Astrocyte of the cerebellum (primary cell): ENCODE results near the gene LMX1B.

ENCODE experiments used
- DNase-seq: peaks from one replicate; pipeline ENCODE4 v3.0.0-alpha.2; 2011; ENCODE audit warnings: low read depth
- H3K4me3 ChIP-seq: 2 replicates; pipeline ENCODE4 v1.5.1; 2011; ENCODE audit warnings: mild to moderate bottlenecking, low read depth, low read length, moderate library complexity
- CTCF ChIP-seq: IDR thresholded peaks from 2 replicates; pipeline ENCODE4 v1.5.1; 2012; ENCODE audit warnings: low read length, low read depth, moderate library complexity, mild to moderate bottlenecking; ENCODE audit errors: missing control alignments
- in situ Hi-C: cut with HindIII; loops from 2 replicates; pipeline ENCODE4 v1.10.0; 2017; ENCODE audit warnings: low sequenced_read_pairs

LMX1B gene

GRCh38 chr9:126599047-126599650 lies 14.6 kb upstream of the LMX1B start:
- in situ Hi-C loops, result no loop called here
- H3K4me3 ChIP-seq, result no peak overlapping the region
- no peak for TF ChIP-seq CTCF
- no peak for DNase-seq

- in situ Hi-C loops, result loop anchor here (5.0 kb wide), 1 partner anchor 58 kb away; no protein-coding TSS in a partner anchor
- no peak for DNase-seq
- H3K4me3 ChIP-seq, result no peak overlapping the region
- no peak for TF ChIP-seq CTCF
These were observed 9.4 kb upstream of the LMX1B start for GRCh38 chr9:126604059-126605055.

GRCh38 chr9:126605792-126606482 lies 7.8 kb upstream of the LMX1B start:
- no peak for TF ChIP-seq CTCF
- in situ Hi-C loops, result loop anchor here (5.0 kb wide), 1 partner anchor 56 kb away; no protein-coding TSS in a partner anchor

GRCh38 chr9:126606483-126606870 lies 7.3 kb upstream of the LMX1B start:
- no peak for TF ChIP-seq CTCF
- DNase-seq, result no peak
- in situ Hi-C loops, result loop anchor here (5.0 kb wide), 1 partner anchor 56 kb away; no protein-coding TSS in a partner anchor
- no peak overlapping the region for H3K4me3 ChIP-seq

More at GRCh38 chr9:126605792-126606482, 7.8 kb upstream of the LMX1B start:
- no peak for DNase-seq
- no peak overlapping the region for H3K4me3 ChIP-seq

GRCh38 chr9:126607086-126607485 lies 6.6 kb upstream of the LMX1B start:
- H3K4me3 ChIP-seq, result no peak overlapping the region
- no peak for DNase-seq
- no peak for TF ChIP-seq CTCF
- in situ Hi-C loops, result loop anchor here (5.0 kb wide), 1 partner anchor 55 kb away; no protein-coding TSS in a partner anchor

GRCh38 chr9:126607731-126608130 lies 6.0 kb upstream of the LMX1B start:
- no peak overlapping the region for H3K4me3 ChIP-seq
- DNase-seq, result no peak
- in situ Hi-C loops, result loop anchor here (5.0 kb wide), 1 partner anchor 55 kb away; no protein-coding TSS in a partner anchor
- TF ChIP-seq CTCF, result no peak
